Liver (tissue), 9 donors: Measurements from ENCODE around the gene PCSK6. TPM values are rescaled to one million over a fixed set of nuclear protein-coding genes. Genes with fewer than 3 reads are reported as not detected.

Source experiments
- DNase-seq: peaks from one replicate; pipeline ENCODE4 v3.0.0-alpha.2; 2017; ENCODE audit warnings: low spot score
- H3K27ac ChIP-seq, 2 donors: one replicate each; pipeline ENCODE4 v1.7.0; 2013; ENCODE audit warnings: inconsistent platforms in 2 of 2, low read length in 2 of 2, control low read depth in 1 of 2, low read depth in 1 of 2, mild to moderate bottlenecking in 1 of 2
- H3K27me3 ChIP-seq, 4 donors: one replicate each; pipeline versions ENCODE4 v1.6.1 to v1.7.0; 2013; ENCODE audit warnings: low read length in 3 of 4, inconsistent platforms in 1 of 4, mild to moderate bottlenecking in 1 of 4, moderate library complexity in 1 of 4; ENCODE audit not compliant: control insufficient read depth in 4 of 4, insufficient read depth in 4 of 4
- H3K36me3 ChIP-seq, 4 donors: one replicate each; pipeline versions ENCODE4 v1.6.1 to v1.7.0; 2013; ENCODE audit warnings: low read length in 3 of 4, mild to moderate bottlenecking in 3 of 4, low read depth in 1 of 4, moderate library complexity in 1 of 4; ENCODE audit not compliant: control insufficient read depth in 4 of 4, insufficient read depth in 3 of 4
- H3K4me1 ChIP-seq, 4 donors: one replicate each; pipeline versions ENCODE4 v1.6.1 to v1.7.0; 2013; ENCODE audit warnings: low read length in 3 of 4, mild to moderate bottlenecking in 3 of 4, moderate library complexity in 1 of 4; ENCODE audit not compliant: control insufficient read depth in 4 of 4, insufficient read depth in 4 of 4
- H3K4me3 ChIP-seq, 3 donors: one replicate each; pipeline versions ENCODE4 v1.6.1 to v1.7.0; 2013; ENCODE audit warnings: low read length in 3 of 3, control low read depth in 1 of 3, low read depth in 1 of 3, mild to moderate bottlenecking in 1 of 3
- H3K9ac ChIP-seq, 2 donors: one replicate each; pipeline ENCODE4 v1.7.0; 2013; ENCODE audit warnings: low read length in 2 of 2, mild to moderate bottlenecking in 2 of 2, moderate library complexity in 2 of 2, control low read depth in 1 of 2, low read depth in 1 of 2
- H3K9me3 ChIP-seq, 4 donors: one replicate each; pipeline versions ENCODE4 v1.6.1 to v1.7.0; 2013; ENCODE audit warnings: low read length in 3 of 4; ENCODE audit not compliant: control insufficient read depth in 4 of 4
- ATF3 ChIP-seq: IDR thresholded peaks from 2 replicates; pipeline ENCODE4 v1.6.1; 2016; ENCODE audit warnings: antibody characterized with exemption
- CTCF ChIP-seq: fragments of 150-350 bp; IDR thresholded peaks from 2 replicates; pipeline ENCODE4 v1.5.1; 2017; ENCODE audit warnings: improper control_type of control experiment, low read depth, low read length; ENCODE audit not compliant: missing input control
- EGR1 ChIP-seq, 2 donors: IDR thresholded peaks; 2 replicates each; pipeline ENCODE4 v1.6.1; 2016 to 2018; ENCODE audit warnings: antibody characterized with exemption in 2 of 2, low read depth in 2 of 2
- FOXA1 ChIP-seq: IDR thresholded peaks from 2 replicates; pipeline ENCODE4 v1.6.1; 2016; ENCODE audit warnings: antibody characterized with exemption
- GABPA ChIP-seq, 2 donors: IDR thresholded peaks in 1 of 2; conservative IDR thresholded peaks in 1 of 2; 2 replicates each; pipeline ENCODE4 v1.6.1; 2016; ENCODE audit warnings: antibody characterized with exemption in 2 of 2, mild to moderate bottlenecking in 1 of 2, moderate library complexity in 1 of 2
- HNF4G ChIP-seq: IDR thresholded peaks from 2 replicates; pipeline ENCODE4 v1.6.1; 2016; ENCODE audit warnings: antibody characterized with exemption
- JUND ChIP-seq, 2 donors: IDR thresholded peaks; 2 replicates each; pipeline ENCODE4 v1.6.1; 2016; ENCODE audit warnings: antibody characterized with exemption in 2 of 2
- MAX ChIP-seq: IDR thresholded peaks from 2 replicates; pipeline ENCODE4 v1.6.1; 2016; ENCODE audit warnings: antibody characterized with exemption
- RAD21 ChIP-seq, 2 donors: IDR thresholded peaks; 2 replicates each; pipeline ENCODE4 v1.6.1; 2016; ENCODE audit warnings: antibody characterized with exemption in 2 of 2, mild to moderate bottlenecking in 2 of 2
- REST ChIP-seq: IDR thresholded peaks from 2 replicates; pipeline ENCODE4 v1.6.1; 2016; ENCODE audit warnings: antibody characterized with exemption, mild to moderate bottlenecking
- TAF1 ChIP-seq: conservative IDR thresholded peaks from 2 replicates; pipeline ENCODE4 v1.6.1; 2016; ENCODE audit warnings: antibody characterized with exemption, mild to moderate bottlenecking
- YY1 ChIP-seq: IDR thresholded peaks from 2 replicates; pipeline ENCODE4 v1.6.1; 2016; ENCODE audit warnings: antibody characterized with exemption, mild to moderate bottlenecking
- ZBTB33 ChIP-seq: IDR thresholded peaks from 2 replicates; pipeline ENCODE4 v1.6.1; 2016; ENCODE audit warnings: antibody characterized with exemption
- WGBS: extraction: QIAGEN DNeasy Blood & Tissue Kit; methylation state at CpG from one replicate; pipeline ENCODE4 v1.1.7; 2013; 5-methylcytosine and 5-hydroxymethylcytosine counted together
- polyA plus RNA-seq, 2 donors: library from polyadenylated mRNA; stranded (reverse) in 1 of 2; unstranded in 1 of 2; fragments of 200-250 nt in 1 of 2; fragments of >200 nt in 1 of 2; fragmentation: Nextera tagmentation in 1 of 2; extraction: Ambion mirVana in 1 of 2; gene quantifications; one replicate each; pipeline versions ENCODE4 v1.2.1 to v1.2.3, GENCODE V29; 2013 to 2015
- total RNA-seq, 2 donors: library from RNA; depleted of rRNA; stranded (reverse); fragments of >200 nt; gene quantifications; one replicate each; pipeline ENCODE4 v1.2.3, GENCODE V29; 2014
- donor health status: healthy.
- donor health status: healthy.
- donor health status: healthy.
- donor health status: healthy.
- donor health status: healthy.

The PCSK6 gene
- total and polyA plus RNA-seq, 4 donors: 94.8 to 398 (median 168) TPM

- Histone ChIP-seq H3K27ac (no peak overlapping the region), H3K36me3 (peaks cover 15 to 46% (median 44%) of the 10 kb centered on the region in 4 donors), H3K4me1 (no peaks in the 10 kb centered on the region), H3K9me3 (no peaks in the 10 kb centered on the region), H3K4me3 (no peak overlapping the region), H3K9ac (no peak overlapping the region), H3K27me3 (no peaks in the 10 kb centered on the region)
- no peak for DNase-seq
- TF ChIP-seq TAF1 (no peak), YY1 (no peak), HNF4G (no peak), CTCF (peak; percentile 18), ZBTB33 (no peak), MAX (no peak), ATF3 (no peak), JUND (IDR thresholded peaks at IDR 0.05) (no peak), EGR1 (IDR thresholded peaks at IDR 0.05; ENCODE audit: low read depth in 2 of 2) (no peak), REST (no peak), FOXA1 (no peak), RAD21 (IDR thresholded peaks at IDR 0.05) (peak in 1 of 2 donors; percentile 38), GABPA (IDR thresholded peaks at IDR 0.05 in 1 of 2, conservative IDR thresholded peaks at IDR 0.05 in 1 of 2) (no peak)
- 93% methylated on average over 16 of the region's 16 CpGs for WGBS
Measured at GRCh38 chr15:101269479-101270223, 219.9 kb downstream of the PCSK6 start.
